ENCODE data around the gene SRP9. TPM values are rescaled to one million over a fixed set of nuclear protein-coding genes. Genes with fewer than 3 reads are reported as not detected.

The SRP9 gene
- total RNA-seq, 1 experiment from 2014 or later, result 306 TPM

GRCh38 chr1:225772323-225772768 lies 5.3 kb upstream of the SRP9 start:
- Histone ChIP-seq H3K4me3 (ENCODE audit: low read length) (peak overlapping the region; percentile 52), H3K9me3 (ENCODE audit: low read length) (no peaks in the 10 kb centered on the region), H3K9ac (ENCODE audit: low read length) (peak overlapping the region; percentile 31), H2AFZ (ENCODE audit: low read length) (peak overlapping the region; percentile 86), H3K4me2 (ENCODE audit: low read length) (peak overlapping the region; percentile 81), H3K27ac (ENCODE audit: low read length) (peak overlapping the region; percentile 87), H3F3A (ENCODE audit: low read length, unreplicated experiment) (peaks cover 9% of the 10 kb centered on the region), H4K20me1 (ENCODE audit: low read length) (no peaks in the 10 kb centered on the region), H3K4me1 (ENCODE audit: insufficient read depth, low read length) (peaks cover 50% of the 10 kb centered on the region), H3K79me2 (ENCODE audit: low read length) (0 out of 2 replicates have a peak, but pooled peaks cover 9% of the 10 kb centered on the region), H3K36me3 (ENCODE audit: low read depth, low read length) (no peaks in the 10 kb centered on the region), H3K9me2 (replicated peaks; ENCODE audit: low read length) (no peaks in the 10 kb centered on the region), H3K27me3 (ENCODE audit: low read length) (no peaks in the 10 kb centered on the region)
- intact Hi-C loops (cut with micrococcal nuclease), result loop anchor here (1.0 to 2.0 kb wide), 8 partner anchors 35 to 297 kb away; no protein-coding TSS in a partner anchor
- DNase-seq (peak; percentile 99), ATAC-seq (peak; percentile 87)
- peak; percentile 98 for TF ChIP-seq CTCF (conservative IDR thresholded peaks at IDR 0.05; ENCODE audit: low read depth, low read length)
- TF ChIP-seq EZH2phosphoT487 (IDR thresholded peaks at IDR 0.05; ENCODE audit: borderline replicate concordance, low read length), result no peak
- CTCF ChIA-PET, result interaction anchor here (0.5 to 2.1 kb wide), 15 partner anchors 9 to 298 kb away, joined by 3 to 21 read pairs (median 4); no protein-coding TSS in a partner anchor
- POLR2A ChIA-PET (ENCODE audit: unreplicated experiment), result interaction anchor here (0.6 to 1.1 kb wide), 6 partner anchors 51 to 120 kb away, joined by 3 to 8 read pairs (median 3); partner anchors contain the start of gene ENAH
- BruUV-seq (replicated peaks), result TSS peak; percentile 34

GRCh38 chr1:225772848-225773247 lies 4.8 kb upstream of the SRP9 start:
- H3K27me3 ChIP-seq (ENCODE audit: low read length), result no peaks in the 10 kb centered on the region
- H3F3A ChIP-seq (ENCODE audit: low read length, unreplicated experiment), result peaks cover 9% of the 10 kb centered on the region
- peak overlapping the region; percentile 52 for H3K4me3 ChIP-seq (ENCODE audit: low read length)
- H2AFZ ChIP-seq (ENCODE audit: low read length), result peak overlapping the region; percentile 46
- TF ChIP-seq CTCF (conservative IDR thresholded peaks at IDR 0.05; ENCODE audit: low read depth, low read length), result no peak
- TF ChIP-seq EZH2phosphoT487 (IDR thresholded peaks at IDR 0.05; ENCODE audit: borderline replicate concordance, low read length), result no peak
- TF ChIP-seq EZH2 (IDR thresholded peaks at IDR 0.05; ENCODE audit: low read length, unreplicated experiment), result no peak
- peaks cover 45% of the 10 kb centered on the region for H3K4me1 ChIP-seq (ENCODE audit: insufficient read depth, low read length)
- ChIA-PET POLR2A (ENCODE audit: unreplicated experiment) (interaction anchor here (0.6 to 1.1 kb wide), 7 partner anchors 50 to 121 kb away, joined by 3 to 17 read pairs (median 3); partner anchors contain the start of gene ENAH), CTCF (interaction anchor here (0.5 to 2.1 kb wide), 17 partner anchors 9 to 299 kb away, joined by 3 to 21 read pairs (median 3); no protein-coding TSS in a partner anchor)
- intact Hi-C loops (cut with micrococcal nuclease), result loop anchor here (1.0 to 2.0 kb wide), 8 partner anchors 36 to 298 kb away; no protein-coding TSS in a partner anchor
- peak; percentile 52 for ATAC-seq
- peak; percentile 82 for DNase-seq
- H3K4me2 ChIP-seq (ENCODE audit: low read length), result peak overlapping the region; percentile 81
- H3K36me3 ChIP-seq (ENCODE audit: low read depth, low read length), result no peaks in the 10 kb centered on the region
- BruUV-seq (replicated peaks), result no TSS peak
- H3K27ac ChIP-seq (ENCODE audit: low read length), result peak overlapping the region; percentile 87
- H3K9ac ChIP-seq (ENCODE audit: low read length), result peak overlapping the region; percentile 31
- peaks cover 11% of the 10 kb centered on the region for H3K79me2 ChIP-seq (ENCODE audit: low read length)
- H3K9me2 ChIP-seq (replicated peaks; ENCODE audit: low read length), result no peaks in the 10 kb centered on the region
- no peaks in the 10 kb centered on the region for H3K9me3 ChIP-seq (ENCODE audit: low read length)
- no peaks in the 10 kb centered on the region for H4K20me1 ChIP-seq (ENCODE audit: low read length)
